Activated T-helper 1 cell treated with anti-CD3 and anti-CD28 coated beads, Interleukin-2, amount 50 U/mL, for 16 hours (primary cell): Measurements from ENCODE around the gene ST8SIA6.

ENCODE experiments used
- DNase-seq, 2 donors: peaks; one replicate each; pipeline ENCODE4 v3.0.0-alpha.2; 2020; ENCODE audit warnings: low read depth in 1 of 2, low spot score in 1 of 2

ST8SIA6 gene

DNA sequence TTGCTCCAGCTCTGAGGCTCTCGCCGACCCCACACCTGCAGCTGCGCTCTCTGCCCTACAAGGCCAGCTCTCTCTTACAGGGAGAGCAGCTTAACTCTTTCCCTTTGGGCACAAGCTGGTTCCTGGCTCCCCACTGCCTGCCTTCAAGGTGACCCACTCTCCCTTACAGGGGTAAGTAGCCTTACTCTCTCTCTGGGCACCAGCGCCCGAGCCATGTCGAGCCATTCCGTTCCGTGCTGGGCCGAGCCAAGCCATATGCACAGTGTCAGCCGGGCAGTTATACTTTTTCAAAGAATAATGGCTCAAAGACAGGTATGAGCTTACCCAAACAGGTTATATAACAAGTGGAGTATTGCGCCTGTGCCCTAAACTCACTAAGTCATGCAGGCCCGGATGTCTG, 181.7 kb downstream of the ST8SIA6 start:
- no peak for DNase-seq
